Colonic mucosa (tissue), 4 donors: ENCODE results near the gene UNKL. TPM values are rescaled to one million over a fixed set of nuclear protein-coding genes. Genes with fewer than 3 reads are reported as not detected.

Experiments used
- DNase-seq: peaks from one replicate; pipeline ENCODE4 v3.0.0-alpha.2; 2020
- H3K27ac ChIP-seq: fragments of 200-600 bp; one replicate; pipeline ENCODE4 v1.8.0; 2021
- H3K27me3 ChIP-seq: fragments of 200-600 bp; one replicate; pipeline ENCODE4 v1.8.0; 2021
- H3K36me3 ChIP-seq: fragments of 200-600 bp; one replicate; pipeline ENCODE4 v1.8.0; 2021
- H3K4me1 ChIP-seq: fragments of 200-600 bp; one replicate; pipeline ENCODE4 v1.8.0; 2021; ENCODE audit warnings: mild to moderate bottlenecking
- H3K4me3 ChIP-seq: fragments of 200-600 bp; one replicate; pipeline ENCODE4 v1.8.0; 2021
- H3K9ac ChIP-seq, 2 donors: one replicate each; pipeline ENCODE4 v1.7.0; 2013; ENCODE audit warnings: control low read depth in 2 of 2, low read depth in 2 of 2, low read length in 2 of 2
- H3K9me3 ChIP-seq: fragments of 200-600 bp; one replicate; pipeline ENCODE4 v1.8.0; 2021
- intact Hi-C: fragments of 100-400 bp; cut with DNase I; formaldehyde crosslinking; loops from one replicate; pipeline ENCODE4 v1.14.1; 2022
- total RNA-seq, 2 donors: library from RNA; stranded (reverse); fragmentation: NEBNext Ultra II Directional in 1 of 2; extraction: Animal tissue kit (Norgen Biotek cat#: 25700) in 1 of 2; gene quantifications; one replicate each; pipeline ENCODE4 v1.2.1, GENCODE V29; 2021
- TF ChIP-seq, protein P1 (sequence below): fragments of 200-600 bp; IDR thresholded peaks from one replicate; pipeline ENCODE4 v1.8.0; 2022; ENCODE audit warnings: antibody characterized with exemption, mild to moderate bottlenecking
- donor health status: healthy.
- donor health status: DM: no; HTN: no; CAD: no.
- donor health status: DM: no; HTN: no; CAD: no.

The UNKL gene
- total RNA-seq, 2 donors from 2014 or later: 11.1 to 11.8 TPM

GRCh38 chr16:1313721-1314369, 100.7 kb downstream of the UNKL start:
- intact Hi-C loops: no loop called here
- DNase-seq: no peak
- TF ChIP-seq, protein P1, sequence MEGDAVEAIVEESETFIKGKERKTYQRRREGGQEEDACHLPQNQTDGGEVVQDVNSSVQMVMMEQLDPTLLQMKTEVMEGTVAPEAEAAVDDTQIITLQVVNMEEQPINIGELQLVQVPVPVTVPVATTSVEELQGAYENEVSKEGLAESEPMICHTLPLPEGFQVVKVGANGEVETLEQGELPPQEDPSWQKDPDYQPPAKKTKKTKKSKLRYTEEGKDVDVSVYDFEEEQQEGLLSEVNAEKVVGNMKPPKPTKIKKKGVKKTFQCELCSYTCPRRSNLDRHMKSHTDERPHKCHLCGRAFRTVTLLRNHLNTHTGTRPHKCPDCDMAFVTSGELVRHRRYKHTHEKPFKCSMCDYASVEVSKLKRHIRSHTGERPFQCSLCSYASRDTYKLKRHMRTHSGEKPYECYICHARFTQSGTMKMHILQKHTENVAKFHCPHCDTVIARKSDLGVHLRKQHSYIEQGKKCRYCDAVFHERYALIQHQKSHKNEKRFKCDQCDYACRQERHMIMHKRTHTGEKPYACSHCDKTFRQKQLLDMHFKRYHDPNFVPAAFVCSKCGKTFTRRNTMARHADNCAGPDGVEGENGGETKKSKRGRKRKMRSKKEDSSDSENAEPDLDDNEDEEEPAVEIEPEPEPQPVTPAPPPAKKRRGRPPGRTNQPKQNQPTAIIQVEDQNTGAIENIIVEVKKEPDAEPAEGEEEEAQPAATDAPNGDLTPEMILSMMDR: no peak
- H3K27me3 ChIP-seq: no peaks in the 10 kb centered on the region
- peaks cover 11% of the 10 kb centered on the region for H3K4me1 ChIP-seq
- H3K9ac ChIP-seq: no peak overlapping the region
- no peaks in the 10 kb centered on the region for H3K9me3 ChIP-seq
- H3K36me3 ChIP-seq: peaks cover 21% of the 10 kb centered on the region
- H3K4me3 ChIP-seq: no peak overlapping the region
- H3K27ac ChIP-seq: no peak overlapping the region

Other genes with a start within 250 kb of the UNKL start
- gene TPSG1, start 189.4 kb downstream of the UNKL start, total RNA-seq: 10 to 100 TPM; 32.6 to 34.3 TPM
- 10 to 100 TPM; 39.1 to 92.9 TPM for gene TPSB2, start 184.5 kb downstream of the UNKL start, total RNA-seq
- gene TPSAB1, start 174.0 kb downstream of the UNKL start, total RNA-seq: 10 to 100 TPM; 30.4 to 62.1 TPM
- gene TPSD1, start 158.6 kb downstream of the UNKL start, total RNA-seq: under 1 TPM; 0.19 to 0.64 TPM
- 100 to 1,000 TPM; 101 to 143 TPM for gene UBE2I, start 105.1 kb downstream of the UNKL start, total RNA-seq
- 1 to 10 TPM; 5.5 to 9.8 TPM for gene BAIAP3, start 81.1 kb downstream of the UNKL start, total RNA-seq
- 10 to 100 TPM; 39.6 to 74.4 TPM for gene TSR3, start 62.8 kb downstream of the UNKL start, total RNA-seq
- gene GNPTG, start 62.8 kb downstream of the UNKL start, total RNA-seq: 10 to 100 TPM; 48.2 to 59.1 TPM
- gene UQCC4, start 6.0 kb upstream of the UNKL start, total RNA-seq: 10 to 100 TPM; 14.0 to 21.6 TPM
- under 1 TPM; 0.27 TPM for gene PERCC1, start 16.4 kb upstream of the UNKL start, total RNA-seq
- gene CCDC154, start 29.9 kb upstream of the UNKL start, total RNA-seq: 1 to 10 TPM in 1 of 2 donors, under 1 TPM in 1; 0.56 to 1.6 TPM
- 10 to 100 TPM; 42.4 to 61.5 TPM for gene CLCN7, start 60.3 kb upstream of the UNKL start, total RNA-seq
- not detected for gene PTX4, start 74.2 kb upstream of the UNKL start, total RNA-seq
- 10 to 100 TPM; 18.4 to 76.0 TPM for gene TELO2, start 78.7 kb upstream of the UNKL start, total RNA-seq
- 1 to 10 TPM; 2.9 to 5.0 TPM for gene TMEM204, start 119.0 kb upstream of the UNKL start, total RNA-seq
- 10 to 100 TPM; 12.5 to 15.6 TPM for gene IFT140, start 197.4 kb upstream of the UNKL start, total RNA-seq
- gene CRAMP1, start 197.7 kb upstream of the UNKL start, total RNA-seq: 10 to 100 TPM; 13.6 to 17.1 TPM